A673 (cell line): ENCODE results near the gene ENO3. TPM values are rescaled to one million over a fixed set of nuclear protein-coding genes. Genes with fewer than 3 reads are reported as not detected.

Experiments used
- BruUV-seq: library from RNA; stranded (reverse); fragments of 400-500 nt; replicated peaks from 2 replicates; lab custom pipeline; 2021; lab: Mats Ljungman, UMichigan
- CTCF ChIA-PET: fragments of 300-600 bp; sonication (Branson Sonifier 250); formaldehyde crosslinking; loops from one replicate; lab custom pipeline; 2022; ENCODE audit warnings: antibody characterized with exemption; lab: Charles Lee
- POLR2A ChIA-PET: fragments of 300-600 bp; sonication (Branson Sonifier 250); formaldehyde crosslinking; loops from one replicate; lab custom pipeline; 2022; ENCODE audit warnings: antibody characterized with exemption; ENCODE audit not compliant: low non-redundant PET; lab: Charles Lee
- DNase-seq: peaks from one replicate; pipeline ENCODE4 v3.0.0-alpha.2; 2015; ENCODE audit warnings: low spot score
- H3K27ac ChIP-seq: fragments of 200-600 bp; sonication (generic); 2 replicates; pipeline ENCODE4 v1.5.1; 2016; ENCODE audit warnings: mixed run types, low read depth, mild to moderate bottlenecking, mixed read lengths, antibody characterized with exemption, low read length; ENCODE audit not compliant: poor library complexity, severe bottlenecking
- H3K27me3 ChIP-seq: fragments of 200-600 bp; sonication (generic); replicated peaks from 2 replicates; pipeline ENCODE4 v1.6.1; 2017; ENCODE audit warnings: mixed run types, low read depth, mild to moderate bottlenecking, mixed read lengths, antibody characterized with exemption, low read length; ENCODE audit not compliant: insufficient read depth, poor library complexity
- H3K36me3 ChIP-seq: fragments of 200-600 bp; sonication (generic); 2 replicates; pipeline ENCODE4 v1.6.1; 2016; ENCODE audit warnings: mixed run types, mild to moderate bottlenecking, mixed read lengths, antibody characterized with exemption, low read length; ENCODE audit not compliant: insufficient read depth, poor library complexity, severe bottlenecking
- H3K4me1 ChIP-seq: fragments of 200-600 bp; sonication (generic); 2 replicates; pipeline ENCODE4 v1.6.1; 2017; ENCODE audit warnings: mixed run types, mild to moderate bottlenecking, mixed read lengths, antibody characterized with exemption, low read length; ENCODE audit not compliant: insufficient read depth, poor library complexity, severe bottlenecking
- H3K4me3 ChIP-seq: fragments of 200-600 bp; sonication (generic); 2 replicates; pipeline ENCODE4 v1.5.1; 2016; ENCODE audit warnings: low read depth, mixed run types, mild to moderate bottlenecking, mixed read lengths, low read length; ENCODE audit not compliant: poor library complexity, severe bottlenecking
- H3K9me3 ChIP-seq: fragments of 200-600 bp; sonication (generic); 2 replicates; pipeline ENCODE4 v1.6.1; 2016; ENCODE audit warnings: mixed run types, low read depth, mild to moderate bottlenecking, mixed read lengths, antibody characterized with exemption, low read length; ENCODE audit not compliant: poor library complexity, severe bottlenecking
- CTCF ChIP-seq: fragments of 300-800, 200-600 bp; sonication (generic); conservative IDR thresholded peaks from 2 replicates; pipeline ENCODE4 v1.5.1; 2017; ENCODE audit warnings: low read depth, mild to moderate bottlenecking, antibody characterized with exemption, low read length, moderate library complexity, mixed read lengths
- EZH2 ChIP-seq: fragments of 200-600 bp; sonication (generic); IDR thresholded peaks from 2 replicates; pipeline ENCODE4 v1.6.1; 2017; ENCODE audit warnings: borderline replicate concordance, low read depth, mild to moderate bottlenecking, mixed read lengths, antibody characterized with exemption, low read length; ENCODE audit not compliant: poor library complexity, severe bottlenecking
- intact Hi-C: fragments of 100-400 bp; cut with micrococcal nuclease; formaldehyde crosslinking; loops from one replicate; pipeline ENCODE4 v1.10.0; 2022; ENCODE audit not compliant: unreplicated experiment
- total RNA-seq: library from RNA; stranded (reverse); gene quantifications from 2 replicates; pipeline ENCODE4 v1.2.3, GENCODE V29; 2021

The ENO3 gene
- total RNA-seq, 1 experiment from 2014 or later: 12.3 TPM

- H3K9me3 ChIP-seq: no peaks in the 10 kb centered on the region
- TF ChIP-seq CTCF: no peak
- no peak for TF ChIP-seq EZH2
- BruUV-seq: no TSS peak
- intact Hi-C loops: no loop called here
- ChIA-PET CTCF (no interaction called here), POLR2A (no interaction called here)
- peaks cover 2% of the 10 kb centered on the region for H3K4me1 ChIP-seq
- H3K27ac ChIP-seq: no peak overlapping the region
- peaks cover 7% of the 10 kb centered on the region for H3K36me3 ChIP-seq
- no peak overlapping the region for H3K4me3 ChIP-seq
- no peaks in the 10 kb centered on the region for H3K27me3 ChIP-seq
- no peak for DNase-seq
These were observed 23.3 kb downstream of the ENO3 start for GRCh38 chr17:4974115-4974670.

- peaks cover 7% of the 10 kb centered on the region for H3K36me3 ChIP-seq
- BruUV-seq: no TSS peak
These were observed 27.8 kb downstream of the ENO3 start for GRCh38 chr17:4978726-4979125.

GRCh38 chr17:4980644-4981216 lies 29.8 kb downstream of the ENO3 start:
- intact Hi-C loops: loop anchor here (1.0 kb wide), 1 partner anchor 82 kb away; no protein-coding TSS in a partner anchor
- TF ChIP-seq CTCF (peak; percentile 76), EZH2 (no peak)
- Histone ChIP-seq H3K4me1 (peaks cover 4% of the 10 kb centered on the region), H3K9me3 (no peaks in the 10 kb centered on the region), H3K27me3 (no peaks in the 10 kb centered on the region), H3K4me3 (no peak overlapping the region), H3K27ac (peak overlapping the region; percentile 21), H3K36me3 (peaks cover 7% of the 10 kb centered on the region)
- peak; percentile 82 for DNase-seq
- no TSS peak for BruUV-seq
- ChIA-PET CTCF (interaction anchor here (0.9 kb wide), 1 partner anchor 81 kb away, joined by 3 read pairs; no protein-coding TSS in a partner anchor), POLR2A (no interaction called here)

More at GRCh38 chr17:4978726-4979125, 27.8 kb downstream of the ENO3 start:
- DNase-seq: no peak
- Histone ChIP-seq H3K9me3 (no peaks in the 10 kb centered on the region), H3K27me3 (no peaks in the 10 kb centered on the region), H3K4me3 (no peak overlapping the region), H3K27ac (no peak overlapping the region), H3K4me1 (peaks cover 4% of the 10 kb centered on the region)
- intact Hi-C loops: no loop called here
- POLR2A ChIA-PET: no interaction called here
- CTCF ChIA-PET: no interaction called here
- TF ChIP-seq CTCF (no peak), EZH2 (no peak)
